ENCODE measurements around the gene HDGF.
"Not testable (repeated sequence)": the region's sequence is repeated elsewhere in the genome, so short reads cannot be mapped to it uniquely, and the experiment has no call there.

Gene HDGF

GRCh38 chr1:156768610-156769295 lies 17.3 kb upstream of the HDGF start:
- DNase-seq (ENCODE audit: extremely low spot score), result no peak
- TF ChIP-seq CTCF (IDR thresholded peaks at IDR 0.05; ENCODE audit: control extremely low read depth, extremely low read depth, low read depth, missing control alignments), result no peak
- POLR2A ChIA-PET, result no interaction called here
- CTCF ChIA-PET, result interaction anchor here (0.8 to 9.6 kb wide), 7 partner anchors 17 to 91 kb away, joined by 3 to 94 read pairs (median 4); partner anchors contain the start of genes HDGF, ISG20L2, METTL25B and MRPL24

- POLR2A ChIA-PET, result interaction anchor here (0.7 to 1.4 kb wide), 4 partner anchors 26 to 54 kb away, joined by 3 to 15 read pairs (median 6); partner anchors contain the start of gene MRPL24
- no peak for TF ChIP-seq CTCF (IDR thresholded peaks at IDR 0.05; ENCODE audit: control extremely low read depth, extremely low read depth, low read depth, missing control alignments)
- CTCF ChIA-PET, result interaction anchor here (0.8 to 9.6 kb wide), 12 partner anchors 12 to 92 kb away, joined by 3 to 94 read pairs (median 4); partner anchors contain the start of genes HDGF, ISG20L2, METTL25B and MRPL24
- DNase-seq (ENCODE audit: extremely low spot score), result no peak
Measured at GRCh38 chr1:156767879-156768604, 16.6 kb upstream of the HDGF start.

GRCh38 chr1:156767101-156767878 lies 15.8 kb upstream of the HDGF start, which contains the start of gene PRCC:
Gene PRCC, plus strand, starts transcription at chr1:156767535. Its CDS starts 237 bp downstream, at chr1:156767772.
- ChIA-PET CTCF (interaction anchor here (0.9 to 9.6 kb wide), 9 partner anchors 11 to 74 kb away, joined by 3 to 94 read pairs (median 3); partner anchors contain the start of genes ISG20L2 and METTL25B), POLR2A (interaction anchor here (0.6 to 1.5 kb wide), 7 partner anchors 15 to 494 kb away, joined by 3 to 15 read pairs (median 5); partner anchors contain the start of genes HDGF and MRPL24)
- peak; percentile 92 for DNase-seq (ENCODE audit: extremely low spot score)
- no peak for TF ChIP-seq CTCF (IDR thresholded peaks at IDR 0.05; ENCODE audit: control extremely low read depth, extremely low read depth, low read depth, missing control alignments)

- CTCF ChIA-PET, result interaction anchor here (0.9 to 9.6 kb wide), 9 partner anchors 10 to 60 kb away, joined by 3 to 94 read pairs (median 3); partner anchors contain the start of genes ISG20L2 and METTL25B
- no peak for DNase-seq (ENCODE audit: extremely low spot score)
Measured at GRCh38 chr1:156766298-156767100, 15.0 kb upstream of the HDGF start.

GRCh38 chr1:156765666-156766065 lies 14.2 kb upstream of the HDGF start:
- CTCF ChIA-PET, result interaction anchor here (1.1 to 9.6 kb wide), 2 partner anchors 18 to 38 kb away, joined by 6 to 94 read pairs; partner anchors contain the start of genes ISG20L2 and METTL25B
- POLR2A ChIA-PET, result no interaction called here
- no peak for TF ChIP-seq CTCF (IDR thresholded peaks at IDR 0.05; ENCODE audit: control extremely low read depth, extremely low read depth, low read depth, missing control alignments)
- DNase-seq (ENCODE audit: extremely low spot score), result no peak

More at GRCh38 chr1:156766298-156767100, 15.0 kb upstream of the HDGF start:
- TF ChIP-seq CTCF (IDR thresholded peaks at IDR 0.05; ENCODE audit: control extremely low read depth, extremely low read depth, low read depth, missing control alignments), result no peak
- POLR2A ChIA-PET, result interaction anchor here (0.6 to 1.5 kb wide), 6 partner anchors 14 to 493 kb away, joined by 3 to 15 read pairs (median 4); partner anchors contain the start of genes HDGF and MRPL24

GRCh38 chr1:156765136-156765535 lies 13.7 kb upstream of the HDGF start:
- DNase-seq (ENCODE audit: extremely low spot score); POLR2A ChIA-PET: not testable (repeated sequence)
- CTCF ChIA-PET, result interaction anchor here (0.8 to 9.6 kb wide), 3 partner anchors 9 to 37 kb away, joined by 3 to 94 read pairs (median 6); partner anchors contain the start of genes ISG20L2 and METTL25B

Data from GM10248 (cell line).